Omental fat pad (tissue), 4 donors: Measurements from ENCODE around the gene CDKL5. TPM values are rescaled to one million over a fixed set of nuclear protein-coding genes. Genes with fewer than 3 reads are reported as not detected.
"Not testable (repeated sequence)": the region's sequence is repeated elsewhere in the genome, so short reads cannot be mapped to it uniquely, and the experiment has no call there.

Experiments
- ATAC-seq: fragments of 150-250 bp; one replicate; pipeline ENCODE4 v1.9.1; 2016; ENCODE audit warnings: mild to moderate bottlenecking, moderate library complexity; ENCODE audit not compliant: low FRiP score
- DNase-seq: peaks from one replicate; pipeline ENCODE4 v3.0.0-alpha.2; 2019; ENCODE audit warnings: low spot score
- total RNA-seq, 4 donors: library from RNA; depleted of rRNA; stranded (reverse); fragments of >200 nt; gene quantifications; one replicate each; pipeline ENCODE4 v1.1.0, GENCODE V29; 2016
- TF ChIP-seq, protein P1 (sequence below), 3 donors: fragments of 450-650 bp; IDR thresholded peaks; one replicate each; pipeline ENCODE4 v1.5.1; 2016 to 2017; ENCODE audit warnings: antibody characterized with exemption in 3 of 3, mild to moderate bottlenecking in 3 of 3, moderate library complexity in 2 of 3

CDKL5 gene
- total RNA-seq, 4 donors from 2014 or later: 1.9 to 8.5 (median 4.3) TPM

DNA sequence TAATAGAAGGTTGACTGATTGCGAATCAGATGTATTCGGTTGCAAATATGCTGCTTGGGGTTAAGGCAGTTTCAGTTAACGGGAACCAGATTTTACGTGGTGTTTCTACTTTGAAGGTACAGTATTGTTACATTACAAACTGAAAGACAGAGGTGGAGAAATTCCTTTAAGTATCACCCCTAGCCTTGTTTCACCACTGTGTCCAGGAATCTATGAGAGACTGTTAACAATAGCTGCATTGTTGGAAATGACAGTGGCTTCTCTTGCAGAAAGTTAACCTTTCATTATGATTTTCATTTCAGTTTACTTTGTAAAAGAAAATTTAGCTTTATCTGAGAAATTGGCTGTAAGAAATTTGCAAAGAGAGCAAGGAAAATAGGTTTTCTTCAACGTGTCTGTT lies 2.6 kb downstream of the CDKL5 start:
- ATAC-seq: no peak

DNA sequence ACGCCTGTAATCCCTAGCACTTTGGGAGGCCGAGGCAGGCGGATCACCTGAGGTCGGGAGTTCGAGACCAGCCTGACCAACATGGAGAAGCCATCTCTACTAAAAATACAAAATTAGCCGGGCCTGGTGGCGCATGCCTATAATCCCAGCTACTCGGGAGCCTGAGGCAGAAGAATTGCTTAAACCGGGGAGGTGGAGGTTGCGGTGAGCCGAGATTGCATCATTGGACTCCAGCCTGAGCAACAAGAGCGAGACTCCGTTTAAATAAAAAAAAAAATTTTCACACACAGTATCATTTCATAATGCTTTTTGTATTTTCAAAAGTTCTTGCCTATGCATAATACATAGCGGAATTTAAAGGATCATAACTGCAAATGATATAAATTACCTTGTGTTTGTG lies 7.9 kb downstream of the CDKL5 start:
- DNase-seq, ATAC-seq: not testable (repeated sequence)

More for the DNA sequence above, 2.6 kb downstream of the CDKL5 start:
- TF ChIP-seq, protein P1, sequence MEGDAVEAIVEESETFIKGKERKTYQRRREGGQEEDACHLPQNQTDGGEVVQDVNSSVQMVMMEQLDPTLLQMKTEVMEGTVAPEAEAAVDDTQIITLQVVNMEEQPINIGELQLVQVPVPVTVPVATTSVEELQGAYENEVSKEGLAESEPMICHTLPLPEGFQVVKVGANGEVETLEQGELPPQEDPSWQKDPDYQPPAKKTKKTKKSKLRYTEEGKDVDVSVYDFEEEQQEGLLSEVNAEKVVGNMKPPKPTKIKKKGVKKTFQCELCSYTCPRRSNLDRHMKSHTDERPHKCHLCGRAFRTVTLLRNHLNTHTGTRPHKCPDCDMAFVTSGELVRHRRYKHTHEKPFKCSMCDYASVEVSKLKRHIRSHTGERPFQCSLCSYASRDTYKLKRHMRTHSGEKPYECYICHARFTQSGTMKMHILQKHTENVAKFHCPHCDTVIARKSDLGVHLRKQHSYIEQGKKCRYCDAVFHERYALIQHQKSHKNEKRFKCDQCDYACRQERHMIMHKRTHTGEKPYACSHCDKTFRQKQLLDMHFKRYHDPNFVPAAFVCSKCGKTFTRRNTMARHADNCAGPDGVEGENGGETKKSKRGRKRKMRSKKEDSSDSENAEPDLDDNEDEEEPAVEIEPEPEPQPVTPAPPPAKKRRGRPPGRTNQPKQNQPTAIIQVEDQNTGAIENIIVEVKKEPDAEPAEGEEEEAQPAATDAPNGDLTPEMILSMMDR (IDR thresholded peaks at IDR 0.05): no peak
- no peak for DNase-seq

DNA sequence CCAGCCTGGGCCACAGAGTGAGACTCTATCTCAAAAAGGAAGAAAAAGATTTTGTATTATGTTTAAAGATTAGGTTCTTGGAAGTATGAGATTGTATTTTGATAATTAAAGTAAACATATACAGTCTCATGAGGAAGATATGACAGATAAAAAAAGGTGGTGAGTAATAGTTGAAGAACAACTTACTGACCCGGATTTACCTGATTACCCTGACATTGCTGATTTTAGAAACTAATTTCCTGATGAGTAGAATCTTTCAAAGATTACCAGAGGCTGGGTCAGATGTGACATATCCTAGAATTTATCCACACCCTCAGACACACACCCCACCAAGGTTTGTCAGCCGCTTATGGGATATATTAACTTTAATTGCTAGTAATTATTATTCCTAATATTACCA lies 9.5 kb downstream of the CDKL5 start:
- ATAC-seq (no peak), DNase-seq (no peak)
- TF ChIP-seq, protein P1 (IDR thresholded peaks at IDR 0.05): no peak

DNA sequence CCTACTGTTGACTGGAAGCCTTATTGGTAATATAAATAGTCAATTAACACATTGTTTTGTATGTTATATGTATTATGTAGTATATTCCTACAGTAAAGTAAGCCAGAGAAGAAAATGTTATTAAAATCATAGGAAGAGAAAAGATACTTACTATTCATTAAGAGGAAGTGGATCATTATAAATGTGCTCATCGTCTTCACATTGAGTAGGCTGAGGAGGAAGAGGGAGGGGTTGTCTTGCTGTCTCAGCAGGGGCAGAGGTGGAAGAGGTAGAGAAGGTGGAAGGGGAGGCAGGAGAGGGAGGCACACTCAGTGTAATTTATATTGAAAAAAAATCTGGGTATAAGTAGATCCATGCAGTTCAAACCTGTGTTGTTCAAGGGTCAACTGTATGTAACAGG lies 10.6 kb downstream of the CDKL5 start:
- no peak for ATAC-seq
- TF ChIP-seq, protein P1 (IDR thresholded peaks at IDR 0.05): no peak
- DNase-seq: no peak

DNA sequence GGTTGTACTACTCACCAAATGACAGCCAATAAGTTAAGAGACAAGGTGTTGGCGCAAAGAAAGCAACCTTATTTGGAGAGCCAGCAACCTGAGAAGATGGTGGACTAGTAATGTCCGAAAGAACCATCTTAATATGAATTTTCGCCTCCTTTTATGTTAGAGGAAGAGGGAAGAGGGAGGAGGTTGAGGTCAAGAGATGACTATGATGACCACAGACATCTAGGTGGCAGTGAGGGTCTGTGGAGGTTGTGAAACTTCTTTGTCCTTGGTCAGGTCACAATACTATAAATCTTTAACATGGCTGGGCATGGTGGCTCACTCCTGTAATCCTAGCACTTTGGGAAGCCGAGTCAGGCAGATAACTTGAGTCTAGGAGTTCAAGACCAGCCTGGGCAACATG lies 15.4 kb downstream of the CDKL5 start:
- ATAC-seq (no peak), DNase-seq (no peak)
- TF ChIP-seq, protein P1 (IDR thresholded peaks at IDR 0.05): no peak

DNA sequence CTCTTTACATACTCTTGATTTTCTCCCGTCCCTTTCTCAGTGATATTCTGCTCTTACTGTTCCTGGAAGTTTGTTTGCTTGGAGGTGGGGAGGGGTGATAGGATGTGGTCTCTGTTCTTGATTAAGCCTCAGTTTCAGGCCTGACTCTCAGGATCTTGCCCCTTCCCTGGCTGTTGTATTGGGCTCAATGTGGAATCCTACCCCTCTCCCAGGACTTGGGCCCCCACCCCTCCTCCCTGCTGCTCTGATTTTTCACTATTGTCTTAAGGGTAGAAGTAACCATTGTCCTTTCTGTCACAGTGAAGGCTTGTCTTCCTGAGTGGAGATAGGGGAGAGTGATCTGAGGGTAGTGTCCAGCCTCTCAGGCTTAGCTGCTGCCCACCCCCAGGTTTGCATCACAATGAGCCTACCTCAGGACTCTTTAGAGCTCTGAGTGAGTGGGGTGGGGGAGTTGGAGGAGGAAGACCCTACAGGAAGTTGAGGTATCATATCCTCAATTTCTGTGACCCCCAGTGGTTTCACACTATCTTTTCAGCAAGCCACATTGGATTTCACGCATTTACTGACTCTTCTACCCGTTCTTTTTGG lies 16.5 kb downstream of the CDKL5 start:
- no peak for DNase-seq
- TF ChIP-seq, protein P1 (IDR thresholded peaks at IDR 0.05): no peak
- no peak for ATAC-seq

DNA sequence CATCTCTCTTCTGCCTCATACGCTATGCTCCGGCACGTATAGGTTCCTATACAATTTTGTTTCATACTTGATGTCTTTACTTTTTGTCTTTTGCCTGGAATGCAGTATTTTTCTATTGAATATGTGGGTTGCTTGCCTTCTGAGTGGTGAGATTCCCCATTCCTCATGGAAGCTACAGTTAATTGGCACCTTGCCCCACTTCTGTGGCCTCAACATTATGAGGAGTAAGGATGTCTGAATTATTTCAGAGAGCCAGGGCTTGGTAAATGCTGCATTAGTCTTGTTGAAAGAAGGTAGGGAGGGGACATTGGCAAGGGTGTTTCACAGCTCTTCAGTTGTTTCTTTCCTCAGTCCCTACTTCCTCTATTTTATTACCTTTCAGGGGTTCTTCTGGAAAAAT lies 23.0 kb downstream of the CDKL5 start:
- ATAC-seq: no peak
- TF ChIP-seq, protein P1 (IDR thresholded peaks at IDR 0.05): no peak
- DNase-seq: no peak
